Islet of Langerhans (tissue), 1 donor: ENCODE data around the gene CPTP.

Source experiments
- FAIRE-seq: peaks from one replicate; lab custom pipeline; 2011; peaks lifted over from hg19 to GRCh38; lab: Jason Lieb, UNC

Gene CPTP

GRCh38 chr1:1292442-1292779 lies 32.2 kb upstream of the CPTP start:
- no peak for FAIRE-seq

- no peak for FAIRE-seq
Measured at GRCh38 chr1:1292851-1293250, 31.8 kb upstream of the CPTP start.

GRCh38 chr1:1293263-1294249 lies 31.0 kb upstream of the CPTP start:
- no peak for FAIRE-seq

GRCh38 chr1:1294250-1294890 lies 30.2 kb upstream of the CPTP start:
- FAIRE-seq = no peak

GRCh38 chr1:1295154-1295923 lies 29.3 kb upstream of the CPTP start:
- no peak for FAIRE-seq

DNA sequence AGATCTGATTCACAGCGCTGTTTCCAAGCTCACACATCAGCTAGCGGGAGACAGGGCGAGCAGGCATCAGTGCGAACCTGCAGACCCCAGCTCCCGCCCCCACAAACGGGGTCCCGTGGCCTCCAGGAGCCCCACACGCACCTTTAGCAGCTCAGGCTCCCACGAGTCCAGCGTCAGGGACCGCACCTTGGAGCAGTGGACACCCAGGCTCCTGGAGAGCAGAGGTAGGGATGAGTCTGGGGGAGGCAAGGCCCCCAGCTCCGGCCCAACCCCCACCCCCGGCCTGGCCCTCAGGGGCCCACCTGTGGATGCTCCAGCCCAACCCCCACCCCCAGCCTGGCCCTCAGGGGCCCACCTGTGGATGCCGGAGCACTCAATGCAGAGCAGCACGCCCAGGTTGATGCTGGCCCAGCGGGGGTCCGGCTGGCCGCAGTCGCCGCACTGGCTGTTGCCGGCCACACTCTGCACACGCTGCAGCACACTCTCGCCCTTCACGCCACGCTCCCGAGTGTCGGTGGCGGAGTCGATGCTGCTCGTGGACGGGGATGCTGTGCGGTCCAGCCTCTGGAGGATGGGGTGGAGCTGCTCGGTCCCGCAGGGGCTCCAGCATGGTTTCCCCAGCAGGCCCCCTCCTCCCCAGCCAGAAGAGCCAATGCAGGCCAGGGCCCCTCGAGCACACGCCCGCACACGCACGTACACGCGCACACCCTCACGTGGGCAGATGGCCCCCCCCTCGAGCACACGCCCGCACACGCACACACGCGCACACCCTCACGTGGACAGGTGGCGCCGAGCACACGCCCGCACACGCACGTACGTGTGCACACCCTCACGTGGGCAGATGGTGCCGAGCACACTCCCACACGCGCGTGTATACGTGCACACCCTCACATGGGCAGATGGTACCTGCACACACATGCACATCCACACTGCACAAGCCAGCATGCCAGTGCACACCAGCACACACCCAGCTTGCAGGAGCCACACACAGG lies 28.2 kb upstream of the CPTP start:
- FAIRE-seq = no peak

- FAIRE-seq = no peak
Measured at GRCh38 chr1:1297802-1298424, 26.7 kb upstream of the CPTP start.

DNA sequence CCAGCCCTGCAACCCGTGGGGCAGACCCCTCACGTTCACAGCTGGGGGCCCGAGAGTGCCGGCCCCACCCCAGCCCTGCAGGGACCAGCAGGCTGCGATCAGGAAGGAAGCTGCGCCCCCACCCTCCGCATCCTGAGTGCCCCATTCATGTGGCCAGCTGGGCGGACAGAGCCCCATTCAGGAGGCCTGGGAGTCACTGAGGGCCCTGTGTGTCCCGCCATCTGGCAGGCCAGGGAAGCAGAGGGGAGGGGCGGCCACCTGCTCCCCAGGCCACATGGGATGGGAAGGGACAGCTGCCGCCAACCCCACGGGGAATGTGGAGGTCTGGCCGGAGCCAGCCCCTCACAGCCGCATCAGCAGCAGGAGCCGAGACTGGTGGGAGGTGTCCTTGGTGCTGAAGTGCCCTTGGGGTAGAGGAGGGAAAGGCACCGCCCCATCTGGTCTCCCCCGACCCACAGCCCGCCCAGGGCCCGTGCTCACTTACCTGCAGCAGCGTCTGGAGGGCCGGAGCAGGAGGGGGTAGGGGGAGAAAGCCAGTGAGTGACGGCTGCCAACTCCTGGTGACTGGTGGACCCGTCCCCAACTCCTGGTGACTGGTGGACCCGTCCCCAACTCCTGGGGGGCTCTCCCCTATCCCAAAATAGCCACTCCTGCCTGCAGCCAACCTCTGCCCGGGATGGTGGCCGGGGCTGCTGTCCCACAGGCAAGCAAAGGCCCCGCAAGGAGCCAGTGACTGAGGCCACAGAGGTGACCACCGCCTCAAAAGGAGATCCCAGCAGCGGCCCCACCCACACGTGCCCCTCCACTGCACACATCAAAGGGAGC lies 25.5 kb upstream of the CPTP start:
- no peak for FAIRE-seq

DNA sequence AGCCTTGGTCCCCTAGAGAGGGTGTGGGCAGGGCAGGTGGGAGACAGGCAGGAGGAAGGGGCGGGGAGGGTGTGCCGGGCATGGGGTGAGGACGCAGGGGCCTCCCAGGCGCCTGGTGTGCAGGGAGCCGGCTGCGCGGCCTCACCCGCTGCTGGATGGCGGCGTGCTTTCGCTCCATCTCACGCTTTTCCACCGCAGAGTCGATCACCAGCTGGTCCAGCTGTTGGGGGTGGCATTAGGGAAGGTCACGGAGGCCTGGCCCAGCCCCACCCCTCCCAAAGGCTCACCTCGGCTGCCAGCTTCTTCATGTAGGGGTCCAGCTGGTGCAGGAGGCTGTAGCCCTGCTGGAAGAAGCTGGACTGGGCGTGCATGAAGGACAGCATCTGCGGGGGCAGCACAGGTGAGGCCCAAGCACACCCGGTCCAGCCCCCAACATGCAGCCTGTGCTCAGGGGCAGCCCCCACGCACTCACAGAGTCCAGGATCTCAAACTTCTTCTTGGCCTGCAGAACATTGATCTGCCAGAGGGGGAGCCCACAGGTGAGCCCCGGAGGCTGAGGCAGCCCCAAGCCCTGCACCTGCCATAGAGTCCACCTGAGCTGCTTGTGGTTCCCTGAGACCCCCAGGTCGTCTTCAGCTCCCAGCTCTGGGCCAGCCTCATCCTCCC lies 24.8 kb upstream of the CPTP start:
- no peak for FAIRE-seq

DNA sequence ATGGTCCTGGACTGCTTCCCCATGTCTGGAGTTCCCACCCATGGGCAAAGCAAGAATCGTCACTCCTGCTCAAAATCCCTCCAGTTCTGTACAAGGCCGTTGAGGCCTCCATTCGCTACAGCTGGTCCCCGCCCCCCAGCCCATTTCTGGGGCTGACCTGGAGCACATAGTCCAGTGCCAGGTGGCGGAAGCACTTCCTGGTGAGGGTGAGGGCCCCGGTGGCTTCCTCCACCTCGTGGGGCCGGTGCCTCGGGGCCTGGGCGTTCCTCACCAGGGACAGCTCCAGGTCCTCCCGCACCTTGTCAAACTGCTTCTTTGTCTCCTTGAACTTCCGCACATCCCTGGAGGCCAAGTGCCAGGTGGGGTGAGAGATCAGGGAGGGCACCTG lies 24.3 kb upstream of the CPTP start:
- FAIRE-seq = no peak

DNA sequence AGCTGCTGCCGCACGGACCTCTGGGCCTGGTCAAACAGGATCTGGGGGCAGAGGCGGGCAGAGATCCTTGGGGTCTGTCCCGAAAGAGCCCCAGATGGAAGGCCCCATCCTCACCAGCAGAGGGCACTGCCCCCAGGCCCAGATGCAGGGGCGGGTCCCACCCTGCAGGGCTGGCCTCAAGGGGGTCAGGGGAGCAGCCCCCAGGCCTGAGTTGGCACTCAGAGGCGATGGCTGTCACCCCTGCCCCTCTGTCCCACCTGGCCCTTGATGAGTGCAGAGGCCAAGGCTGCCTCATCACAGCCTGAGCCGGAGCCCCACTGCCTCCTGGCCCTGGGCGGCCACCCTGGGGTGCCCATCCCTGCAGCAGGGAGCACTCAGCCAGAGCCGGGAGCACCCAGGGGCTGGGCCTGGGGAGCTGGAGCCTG lies 22.6 kb upstream of the CPTP start:
- no peak for FAIRE-seq

- no peak for FAIRE-seq
Measured at GRCh38 chr1:1302951-1303509, 21.6 kb upstream of the CPTP start.

GRCh38 chr1:1303736-1304135 lies 20.9 kb upstream of the CPTP start:
- no peak for FAIRE-seq

DNA sequence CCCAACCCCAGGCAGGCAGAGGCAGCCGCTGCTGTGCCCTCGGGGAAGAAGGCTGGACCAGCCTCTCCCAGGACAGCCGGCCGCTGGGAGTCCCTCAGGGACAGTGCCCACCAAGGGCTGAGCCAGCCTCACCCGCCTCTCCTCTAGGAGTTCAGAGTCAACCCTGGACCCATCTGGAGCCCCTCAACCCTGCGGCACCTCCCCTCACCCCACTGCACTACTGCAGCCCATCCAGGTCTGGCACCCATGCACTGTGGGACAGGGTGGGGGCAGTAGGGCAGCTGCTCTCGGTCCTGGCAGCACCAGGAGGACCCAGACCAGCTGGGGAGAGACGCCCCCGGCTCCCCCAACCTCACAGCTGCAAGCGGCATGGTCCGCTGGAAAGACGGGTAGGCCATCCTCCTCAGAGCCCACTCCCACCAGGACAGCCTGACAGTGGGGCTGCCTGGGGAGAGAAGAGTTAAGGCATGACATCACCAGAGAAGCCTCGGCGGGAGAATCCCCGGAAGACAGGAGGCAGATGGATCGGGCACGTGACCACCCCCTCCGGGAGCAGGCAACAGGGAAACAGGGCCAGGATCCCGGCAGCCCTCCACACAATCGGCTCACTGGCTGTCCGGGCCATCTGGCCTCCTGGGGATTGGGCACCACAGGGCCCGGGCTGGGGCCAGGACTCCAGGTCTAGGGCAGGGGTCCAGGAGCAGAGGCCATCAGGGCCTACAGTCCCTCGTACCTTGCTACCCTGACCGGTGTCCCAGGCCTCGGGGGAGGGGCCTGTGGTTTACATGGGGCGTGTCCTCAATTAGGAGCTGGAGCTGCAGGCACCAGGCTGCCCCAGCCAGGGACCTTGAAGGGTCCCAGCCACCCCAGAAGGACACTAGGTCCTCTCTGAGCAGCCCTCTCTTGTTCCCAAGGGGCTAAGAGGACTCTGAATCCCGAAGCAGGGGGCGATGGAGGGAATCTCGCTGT lies 20.0 kb upstream of the CPTP start:
- peak; percentile 90 for FAIRE-seq

GRCh38 chr1:1305300-1306069 lies 19.1 kb upstream of the CPTP start:
- FAIRE-seq = no peak

- FAIRE-seq = no peak
Measured at GRCh38 chr1:1306070-1306660, 18.4 kb upstream of the CPTP start.

- FAIRE-seq = no peak
Measured at GRCh38 chr1:1306661-1307260, 17.8 kb upstream of the CPTP start.
